HEK293T (cell line): ENCODE measurements around the gene DCAF11.

Experiments used
- ARNT ChIP-seq: fragments of 450-650 bp; IDR thresholded peaks from 2 replicates; pipeline ENCODE4 v1.6.1; 2017; ENCODE audit warnings: mild to moderate bottlenecking
- BHLHE40 ChIP-seq: fragments of 450-650 bp; IDR thresholded peaks from 2 replicates; pipeline ENCODE4 v1.6.1; 2016; ENCODE audit warnings: mild to moderate bottlenecking, moderate library complexity, borderline replicate concordance
- CTBP1 ChIP-seq: fragments of 450-650 bp; IDR thresholded peaks from 2 replicates; pipeline ENCODE4 v1.6.1; 2016; ENCODE audit warnings: borderline replicate concordance
- ELF4 ChIP-seq: fragments of 450-650 bp; IDR thresholded peaks from 2 replicates; pipeline ENCODE4 v1.6.1; 2017; ENCODE audit warnings: antibody characterized with exemption
- FOXK2 ChIP-seq: fragments of 450-650 bp; IDR thresholded peaks from 2 replicates; pipeline ENCODE4 v1.6.1; 2016; ENCODE audit warnings: mild to moderate bottlenecking
- FOXM1 ChIP-seq: fragments of 450-650 bp; IDR thresholded peaks from 2 replicates; pipeline ENCODE4 v1.6.1; 2017; ENCODE audit warnings: mild to moderate bottlenecking, borderline replicate concordance
- LEF1 ChIP-seq: fragments of 450-650 bp; IDR thresholded peaks from 2 replicates; pipeline ENCODE4 v1.6.1; 2017; ENCODE audit warnings: mild to moderate bottlenecking, borderline replicate concordance
- NFRKB ChIP-seq: fragments of 450-650 bp; IDR thresholded peaks from 2 replicates; pipeline ENCODE4 v1.6.1; 2016; ENCODE audit warnings: mild to moderate bottlenecking, moderate library complexity
- SP1 ChIP-seq: fragments of 450-650 bp; IDR thresholded peaks from 2 replicates; pipeline ENCODE4 v1.6.1; 2017
- SUZ12 ChIP-seq: fragments of 450-650 bp; IDR thresholded peaks from 2 replicates; pipeline ENCODE4 v1.6.1; 2016; ENCODE audit warnings: mild to moderate bottlenecking
- TARDBP ChIP-seq: fragments of 450-650 bp; IDR thresholded peaks from 2 replicates; pipeline ENCODE4 v1.6.1; 2016

GRCh38 chr14:24106672-24107271 lies 7.8 kb upstream of the DCAF11 start:
- no peak for TF ChIP-seq SUZ12
- TF ChIP-seq LEF1 = no peak
- TF ChIP-seq TARDBP = no peak
- TF ChIP-seq CTBP1 = no peak
- no peak for TF ChIP-seq NFRKB
- no peak for TF ChIP-seq FOXK2
- TF ChIP-seq BHLHE40 = no peak
- TF ChIP-seq ELF4 = no peak
- no peak for TF ChIP-seq ARNT
- no peak for TF ChIP-seq SP1
- no peak for TF ChIP-seq FOXM1
